Adrenal gland (tissue), 12 donors: ENCODE results near the gene MISP. TPM values are rescaled to one million over a fixed set of nuclear protein-coding genes. Genes with fewer than 3 reads are reported as not detected.

Experiments
- DNase-seq, 7 donors: peaks; one replicate each; pipeline ENCODE4 v3.0.0-alpha.2; 2019 to 2020
- H3K27ac ChIP-seq, 5 donors: fragments of 200-600 bp; sonication (generic) in 4 of 5; 1 replicate in 3 of 5; 2 replicates in 2 of 5; pipeline versions ENCODE4 v1.5.1 to v1.8.0; 2016 to 2020; ENCODE audit warnings: mild to moderate bottlenecking in 1 of 5
- H3K27me3 ChIP-seq: fragments of 200-600 bp; 2 replicates; pipeline ENCODE4 v1.8.0; 2021
- H3K36me3 ChIP-seq, 2 donors: fragments of 200-600 bp; replicated peaks in 1 of 2; 1 replicate in 1 of 2; 2 replicates in 1 of 2; pipeline versions ENCODE4 v1.5.1 to v1.8.0; 2018 to 2022
- H3K4me1 ChIP-seq, 2 donors: fragments of 200-600 bp; replicated peaks in 1 of 2; 1 replicate in 1 of 2; 2 replicates in 1 of 2; pipeline versions ENCODE4 v1.5.1 to v1.8.0; 2018 to 2021
- H3K4me3 ChIP-seq, 4 donors: fragments of 200-600 bp; sonication (generic) in 3 of 4; one replicate each; pipeline ENCODE4 v1.5.1; 2016 to 2018
- H3K9me3 ChIP-seq, 3 donors: fragments of 200-600 bp; sonication (generic) in 1 of 3; replicated peaks in 1 of 3; 1 replicate in 2 of 3; 2 replicates in 1 of 3; pipeline versions ENCODE4 v1.5.1 to v1.8.0; 2016 to 2021
- POLR2A ChIP-seq, 2 donors: fragments of 450-650 bp; IDR thresholded peaks; one replicate each; pipeline ENCODE4 v1.6.1; 2017; ENCODE audit warnings: antibody characterized with exemption in 2 of 2, mild to moderate bottlenecking in 2 of 2, moderate library complexity in 1 of 2
- WGBS, 4 donors: extraction: QIAGEN DNeasy Blood & Tissue Kit in 2 of 4; methylation state at CpG; one replicate each; pipeline versions ENCODE4 v1.1.5 to v1.1.7; 2013 to 2017; 5-methylcytosine and 5-hydroxymethylcytosine counted together
- intact Hi-C, 2 donors: fragments of 100-400 bp; cut with DNase I; formaldehyde crosslinking; loops; one replicate each; pipeline versions ENCODE4 v1.14.1 to v1.15.0; 2022 to 2023
- polyA plus RNA-seq, 3 donors: library from polyadenylated mRNA; stranded (reverse); fragments of 200-250 nt in 2 of 3; fragments of 350-450 nt in 1 of 3; fragmentation: Illumina TruSeq in 1 of 3; extraction: RNeasy Lipid Tissue Mini Kit (QIAGEN cat#74804) in 1 of 3; gene quantifications; one replicate each; pipeline ENCODE4 v1.2.3, GENCODE V29; 2013 to 2014
- total RNA-seq, 9 donors: library from RNA; depleted of rRNA in 4 of 9; stranded (reverse); fragments of >200 nt in 4 of 9; fragments of 120-200 nt in 1 of 9; fragmentation: NEBNext Ultra II Directional in 1 of 9; extraction: Animal tissue kit (Norgen Biotek cat#: 25700) in 1 of 9; gene quantifications; one replicate each; pipeline versions ENCODE4 v1.1.0 to v1.2.4, GENCODE V29; 2013 to 2023
- TF ChIP-seq, protein P1 (sequence below), 6 experiments: fragments of 450-650 bp in 4 of 6; fragments of 200-600 bp in 2 of 6; sonication (generic) in 1 of 6; IDR thresholded peaks; 1 replicate in 5 of 6; 2 replicates in 1 of 6; pipeline versions ENCODE4 v1.5.1 to v1.8.0; 2016 to 2021; ENCODE audit warnings: antibody characterized with exemption in 6 of 6, mild to moderate bottlenecking in 2 of 6, moderate library complexity in 1 of 6
- donor health status: healthy with polysubstance abuse.
- donor health status: Bipolar disorder and iron deficiency.
- donor health status: DM: yes; HTN: yes; CAD: no.
- donor health status: DM: no; HTN: no; CAD: no.
- donor health status: DM: no; HTN: no; CAD: no.
- donor health status: DM: yes; HTN: yes; CAD: no.

Gene MISP
- total and polyA plus RNA-seq, 12 donors = 0.06 to 0.43 (median 0.11) TPM; not detected in 6

DNA sequence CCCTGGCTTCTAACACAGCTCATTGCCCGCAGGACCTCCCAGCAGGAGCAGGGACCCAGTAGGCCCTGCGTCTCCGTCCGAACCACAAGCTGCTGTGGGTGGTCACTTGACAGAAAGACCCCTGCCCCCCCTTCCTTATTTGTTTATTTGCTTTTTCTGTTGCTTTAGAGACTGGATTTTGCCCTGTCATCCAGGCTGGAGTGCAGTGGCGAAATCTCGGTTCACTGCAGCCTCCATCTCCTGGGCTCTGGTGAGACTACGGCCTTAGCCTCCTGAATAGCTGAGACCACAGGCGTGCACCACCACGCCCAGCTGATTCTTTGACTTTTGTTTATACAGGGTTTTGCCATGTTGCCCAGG is 38.8 kb downstream of the MISP start:
- Histone ChIP-seq H3K4me3 (no peak overlapping the region), H3K27ac (peak overlapping the region in 3 of 5 donors; percentile 48 to 86 (median 77)), H3K4me1 (peaks cover 0 to 17% of the 10 kb centered on the region in 2 donors), H3K36me3 (no peaks in the 10 kb centered on the region), H3K27me3 (no peaks in the 10 kb centered on the region), H3K9me3 (no peaks in the 10 kb centered on the region)
- intact Hi-C loops = no loop called here
- TF ChIP-seq, protein P1, sequence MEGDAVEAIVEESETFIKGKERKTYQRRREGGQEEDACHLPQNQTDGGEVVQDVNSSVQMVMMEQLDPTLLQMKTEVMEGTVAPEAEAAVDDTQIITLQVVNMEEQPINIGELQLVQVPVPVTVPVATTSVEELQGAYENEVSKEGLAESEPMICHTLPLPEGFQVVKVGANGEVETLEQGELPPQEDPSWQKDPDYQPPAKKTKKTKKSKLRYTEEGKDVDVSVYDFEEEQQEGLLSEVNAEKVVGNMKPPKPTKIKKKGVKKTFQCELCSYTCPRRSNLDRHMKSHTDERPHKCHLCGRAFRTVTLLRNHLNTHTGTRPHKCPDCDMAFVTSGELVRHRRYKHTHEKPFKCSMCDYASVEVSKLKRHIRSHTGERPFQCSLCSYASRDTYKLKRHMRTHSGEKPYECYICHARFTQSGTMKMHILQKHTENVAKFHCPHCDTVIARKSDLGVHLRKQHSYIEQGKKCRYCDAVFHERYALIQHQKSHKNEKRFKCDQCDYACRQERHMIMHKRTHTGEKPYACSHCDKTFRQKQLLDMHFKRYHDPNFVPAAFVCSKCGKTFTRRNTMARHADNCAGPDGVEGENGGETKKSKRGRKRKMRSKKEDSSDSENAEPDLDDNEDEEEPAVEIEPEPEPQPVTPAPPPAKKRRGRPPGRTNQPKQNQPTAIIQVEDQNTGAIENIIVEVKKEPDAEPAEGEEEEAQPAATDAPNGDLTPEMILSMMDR (IDR thresholded peaks at IDR 0.05) = no peak
- TF ChIP-seq POLR2A (IDR thresholded peaks at IDR 0.05) = no peak
- WGBS, 4 donors = 66 to 94% (median 79%) methylated on average over 9 of the region's 9 CpGs
- DNase-seq = no peak

DNA sequence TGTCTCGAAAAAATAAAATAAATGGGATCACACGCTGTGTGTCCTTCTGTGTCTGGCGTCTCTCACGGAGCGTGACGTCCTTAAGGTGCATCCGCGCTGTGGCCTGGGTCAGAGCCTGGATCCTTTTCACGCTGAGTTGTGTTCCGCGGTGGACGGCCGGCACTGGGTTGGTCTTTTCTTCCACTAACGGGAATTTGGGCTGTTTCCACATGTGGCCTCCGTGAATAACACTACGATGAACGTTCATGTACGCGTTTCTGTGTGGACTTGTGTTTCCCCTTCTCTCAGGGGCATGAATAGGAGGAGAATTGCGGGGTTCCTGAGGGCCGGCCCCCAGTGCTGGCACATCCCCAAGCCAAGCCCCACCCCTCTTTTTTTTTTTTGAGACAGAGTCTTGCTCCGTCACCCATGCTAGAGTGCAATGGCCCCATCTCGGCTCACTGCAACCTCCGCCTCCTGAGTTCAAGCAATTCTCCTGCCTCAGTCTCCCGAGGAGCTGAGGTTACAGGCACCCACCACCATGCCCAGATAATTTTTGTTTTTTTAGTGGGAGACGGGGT is 40.2 kb downstream of the MISP start:
- peak overlapping the region in 3 of 5 donors; percentile 26 to 81 (median 38) for H3K27ac ChIP-seq
- intact Hi-C loops = no loop called here

DNA sequence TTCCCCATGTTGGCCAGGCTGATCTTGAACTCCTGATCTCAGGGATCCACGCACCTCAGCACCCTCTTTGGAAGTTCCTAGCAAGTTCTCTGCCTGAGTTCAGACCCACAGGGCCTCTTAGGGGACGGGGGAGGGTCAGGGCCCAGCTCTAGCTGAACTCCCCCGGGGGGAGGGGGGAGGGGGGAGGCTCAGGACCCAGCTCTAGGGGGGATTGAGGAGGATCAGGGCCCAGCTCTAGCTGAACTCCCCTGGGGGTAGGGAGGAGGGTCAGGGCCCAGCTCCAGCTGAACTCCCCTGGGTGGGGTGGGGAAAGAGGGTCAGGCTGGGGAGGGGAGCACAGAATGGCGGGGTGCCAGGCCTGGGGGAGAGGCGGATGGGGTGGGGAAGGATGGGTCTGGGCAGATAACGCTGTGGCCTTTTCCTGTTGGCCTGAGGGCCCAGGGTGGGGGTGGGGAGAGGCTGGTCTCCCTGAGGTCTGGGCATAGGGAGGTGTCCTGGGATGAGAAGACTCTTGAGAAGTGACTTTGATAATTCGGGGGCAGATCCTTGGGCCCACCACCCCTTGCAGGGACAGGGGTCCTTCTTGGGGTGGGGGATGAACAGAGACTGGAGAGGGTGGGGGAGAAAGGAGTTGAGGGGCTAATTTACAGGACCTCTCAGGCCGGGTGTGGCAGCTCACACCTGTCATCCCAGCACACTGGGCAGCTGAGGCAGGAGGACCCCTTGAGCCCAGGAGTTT is 40.8 kb downstream of the MISP start:
- H3K36me3 ChIP-seq = no peaks in the 10 kb centered on the region
- H3K9me3 ChIP-seq = no peaks in the 10 kb centered on the region
- peak overlapping the region in 3 of 5 donors; percentile 26 to 81 (median 38) for H3K27ac ChIP-seq
- H3K4me3 ChIP-seq = no peak overlapping the region
- 56 to 81% (median 63%) methylated on average over 4 to 8 of the region's 8 CpGs for WGBS, 4 donors
- no peak for TF ChIP-seq POLR2A (IDR thresholded peaks at IDR 0.05)
- TF ChIP-seq, protein P1 (IDR thresholded peaks at IDR 0.05) = no peak
- peak in 1 of 7 donors; percentile 25 for DNase-seq
- intact Hi-C loops = no loop called here
- no peaks in the 10 kb centered on the region for H3K27me3 ChIP-seq
- H3K4me1 ChIP-seq = peaks cover 6 to 23% of the 10 kb centered on the region in 2 donors

More for the DNA sequence above, 40.2 kb downstream of the MISP start:
- peak in 1 of 7 donors; percentile 44 for DNase-seq
- Histone ChIP-seq H3K27me3 (no peaks in the 10 kb centered on the region), H3K4me3 (no peak overlapping the region), H3K4me1 (peaks cover 0 to 17% of the 10 kb centered on the region in 2 donors), H3K36me3 (no peaks in the 10 kb centered on the region), H3K9me3 (no peaks in the 10 kb centered on the region)
- 74 to 79% (median 78%) methylated on average over 25 to 26 of the region's 26 CpGs for WGBS, 4 donors
- no peak for TF ChIP-seq POLR2A (IDR thresholded peaks at IDR 0.05)
- TF ChIP-seq, protein P1 (IDR thresholded peaks at IDR 0.05) = no peak

DNA sequence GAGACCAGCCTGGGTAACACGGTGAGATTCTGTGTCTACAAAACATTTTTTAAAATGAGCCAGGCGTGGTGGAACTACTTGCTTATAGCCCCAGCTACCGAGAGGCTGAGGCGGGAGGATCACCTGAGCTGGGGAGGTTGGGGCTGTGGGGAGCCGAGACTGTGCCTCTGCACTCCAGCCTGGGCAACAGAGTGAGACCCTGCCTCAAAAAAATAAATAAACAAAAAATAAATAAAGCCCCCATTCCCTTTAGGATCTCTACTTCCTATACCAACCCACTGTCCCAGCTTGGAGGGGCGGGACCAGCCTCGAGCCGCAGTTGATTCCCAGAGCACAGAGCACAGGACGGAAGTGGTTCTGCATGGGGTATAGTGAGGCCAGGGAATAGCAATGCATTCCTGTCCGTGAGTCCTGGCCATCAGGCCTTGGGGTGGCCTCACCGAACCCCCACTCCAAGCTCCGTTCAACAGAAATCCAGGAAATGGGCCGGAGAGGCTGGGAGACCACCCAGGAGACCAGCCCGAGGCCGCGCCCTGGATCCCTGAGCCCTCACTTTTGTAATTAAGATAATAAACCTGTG is 41.5 kb downstream of the MISP start:
- H3K4me3 ChIP-seq = no peak overlapping the region
- no peaks in the 10 kb centered on the region for H3K27me3 ChIP-seq
- DNase-seq = peak in 2 of 7 donors; percentile 32 to 34
- no peaks in the 10 kb centered on the region for H3K36me3 ChIP-seq
- peak overlapping the region in 3 of 5 donors; percentile 26 to 81 (median 34) for H3K27ac ChIP-seq
- intact Hi-C loops = no loop called here
- TF ChIP-seq, protein P1 (IDR thresholded peaks at IDR 0.05) = no peak
- no peak for TF ChIP-seq POLR2A (IDR thresholded peaks at IDR 0.05)
- no peaks in the 10 kb centered on the region for H3K9me3 ChIP-seq
- 73 to 89% (median 82%) methylated on average over 8 to 16 of the region's 16 CpGs for whole genome bisulfite sequencing, 4 donors
- H3K4me1 ChIP-seq = peaks cover 6 to 23% of the 10 kb centered on the region in 2 donors
